ENCODE results near the gene TENT4B.

TENT4B gene

GRCh38 chr16:50260206-50261159 lies 107.4 kb downstream of the TENT4B start:
- no peak for DNase-seq

GRCh38 chr16:50261160-50261706 lies 108.1 kb downstream of the TENT4B start:
- no peak for DNase-seq

GRCh38 chr16:50261707-50262235 lies 108.7 kb downstream of the TENT4B start:
- DNase-seq, result no peak

GRCh38 chr16:50263060-50263909 lies 110.2 kb downstream of the TENT4B start:
- DNase-seq, result no peak

GRCh38 chr16:50263940-50264929 lies 111.1 kb downstream of the TENT4B start:
- DNase-seq, result peak; percentile 59

GRCh38 chr16:50265260-50265659 lies 112.2 kb downstream of the TENT4B start:
- DNase-seq, result no peak

GRCh38 chr16:50265716-50266336 lies 112.7 kb downstream of the TENT4B start:
- no peak for DNase-seq

GRCh38 chr16:50266337-50267091 lies 113.4 kb downstream of the TENT4B start, which contains the start of gene ADCY7:
Gene ADCY7, plus strand, starts transcription at chr16:50266551. Its CDS starts 21,629 bp downstream, at chr16:50288180.
- DNase-seq, result peak; percentile 91

GRCh38 chr16:50267151-50267631 lies 114.1 kb downstream of the TENT4B start:
- no peak for DNase-seq

- DNase-seq, result no peak
These were observed 114.5 kb downstream of the TENT4B start for GRCh38 chr16:50267651-50268050.

- no peak for DNase-seq
These were observed 115.2 kb downstream of the TENT4B start for GRCh38 chr16:50268352-50268751.

- DNase-seq, result no peak
These were observed 116.1 kb downstream of the TENT4B start for GRCh38 chr16:50269061-50269705.

- no peak for DNase-seq
These were observed 116.8 kb downstream of the TENT4B start for GRCh38 chr16:50269769-50270509.

GRCh38 chr16:50270510-50271147 lies 117.5 kb downstream of the TENT4B start:
- no peak for DNase-seq

GRCh38 chr16:50271148-50272041 lies 118.3 kb downstream of the TENT4B start:
- no peak for DNase-seq

- DNase-seq, result no peak
These were observed 119.0 kb downstream of the TENT4B start for GRCh38 chr16:50272111-50272571.

- no peak for DNase-seq
These were observed 119.7 kb downstream of the TENT4B start for GRCh38 chr16:50272687-50273381.

All from fibroblast of upper back skin (primary cell).